GM12873 (cell line): ENCODE results near the gene TRMU.

Source experiments
- CTCF ChIP-seq: IDR thresholded peaks from 2 replicates; pipeline ENCODE4 v1.5.1; 2012; ENCODE audit warnings: low read depth, mild to moderate bottlenecking, moderate library complexity, low read length, control low read depth; ENCODE audit not compliant: insufficient read depth; ENCODE audit errors: missing control alignments

The TRMU gene

GRCh38 chr22:46364341-46365165, 29.0 kb downstream of the TRMU start:
- TF ChIP-seq CTCF: no peak

- TF ChIP-seq CTCF: no peak
Observed at GRCh38 chr22:46365166-46365624, 29.7 kb downstream of the TRMU start.

- no peak for TF ChIP-seq CTCF
Observed at GRCh38 chr22:46366327-46366731, 30.8 kb downstream of the TRMU start.

- TF ChIP-seq CTCF: no peak
Observed at GRCh38 chr22:46366801-46367706, 31.5 kb downstream of the TRMU start.

GRCh38 chr22:46367707-46368191, 32.2 kb downstream of the TRMU start:
- TF ChIP-seq CTCF: peak; percentile 98

- no peak for TF ChIP-seq CTCF
Observed at GRCh38 chr22:46368422-46368821, 32.9 kb downstream of the TRMU start.
